ENCODE measurements around the gene ATP8B4.

ATP8B4 gene

DNA sequence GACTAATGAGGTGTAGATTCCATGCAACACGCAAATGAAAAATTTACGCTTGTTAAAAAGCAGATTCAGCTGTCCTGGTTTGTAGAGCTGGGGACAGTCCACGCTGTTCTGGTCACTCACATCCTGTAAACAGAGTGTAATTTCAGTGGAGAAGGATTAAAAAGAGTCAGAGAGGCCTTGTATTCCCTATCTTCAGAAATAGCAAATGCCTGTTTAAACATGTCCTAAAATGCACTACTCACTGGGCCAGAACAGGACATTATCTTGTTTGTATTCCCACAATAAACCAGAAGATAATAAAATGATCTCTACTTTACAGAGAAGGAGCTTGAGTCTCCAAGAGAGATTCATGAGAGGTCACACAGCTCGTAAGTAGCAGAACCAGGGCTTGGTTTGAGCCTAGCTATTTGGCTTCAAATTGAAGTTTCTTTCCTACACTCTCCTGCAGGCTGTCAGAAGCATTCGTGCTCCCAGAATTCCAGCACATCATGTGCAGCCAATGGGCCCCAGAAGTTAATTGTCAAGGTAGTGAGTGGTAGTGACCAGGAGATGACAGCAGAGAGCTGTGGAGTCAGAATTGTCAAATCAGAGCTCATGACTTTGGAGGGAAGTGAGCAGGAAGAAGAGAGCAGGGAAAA lies 242.5 kb downstream of the ATP8B4 start:
- peak; percentile 9 for DNase-seq (ENCODE audit: low read depth)
- H3K4me3 ChIP-seq (ENCODE audit: low read depth, low read length), result no peak overlapping the region
- TF ChIP-seq, protein P1, sequence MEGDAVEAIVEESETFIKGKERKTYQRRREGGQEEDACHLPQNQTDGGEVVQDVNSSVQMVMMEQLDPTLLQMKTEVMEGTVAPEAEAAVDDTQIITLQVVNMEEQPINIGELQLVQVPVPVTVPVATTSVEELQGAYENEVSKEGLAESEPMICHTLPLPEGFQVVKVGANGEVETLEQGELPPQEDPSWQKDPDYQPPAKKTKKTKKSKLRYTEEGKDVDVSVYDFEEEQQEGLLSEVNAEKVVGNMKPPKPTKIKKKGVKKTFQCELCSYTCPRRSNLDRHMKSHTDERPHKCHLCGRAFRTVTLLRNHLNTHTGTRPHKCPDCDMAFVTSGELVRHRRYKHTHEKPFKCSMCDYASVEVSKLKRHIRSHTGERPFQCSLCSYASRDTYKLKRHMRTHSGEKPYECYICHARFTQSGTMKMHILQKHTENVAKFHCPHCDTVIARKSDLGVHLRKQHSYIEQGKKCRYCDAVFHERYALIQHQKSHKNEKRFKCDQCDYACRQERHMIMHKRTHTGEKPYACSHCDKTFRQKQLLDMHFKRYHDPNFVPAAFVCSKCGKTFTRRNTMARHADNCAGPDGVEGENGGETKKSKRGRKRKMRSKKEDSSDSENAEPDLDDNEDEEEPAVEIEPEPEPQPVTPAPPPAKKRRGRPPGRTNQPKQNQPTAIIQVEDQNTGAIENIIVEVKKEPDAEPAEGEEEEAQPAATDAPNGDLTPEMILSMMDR (conservative IDR thresholded peaks at IDR 0.05; ENCODE audit: low read depth, low read length), result peak; percentile 40

DNA sequence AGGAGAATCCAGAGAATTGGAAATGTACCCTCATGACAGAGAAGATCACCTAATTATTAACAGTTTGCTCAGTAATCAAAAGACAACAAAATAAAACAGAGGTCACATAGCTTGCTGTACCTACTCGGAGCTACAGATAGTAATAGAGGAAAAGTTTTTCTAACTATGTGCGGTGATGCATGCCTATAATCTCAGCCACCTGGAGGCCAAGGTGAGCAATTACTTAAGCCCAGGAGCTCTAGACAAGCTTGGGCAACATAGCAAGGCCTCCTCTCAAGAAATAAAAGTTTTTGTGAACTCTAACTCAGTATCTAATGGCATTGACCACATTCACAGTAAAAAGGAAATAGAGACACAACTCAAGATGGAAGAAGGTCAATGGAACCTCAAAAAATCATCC lies 243.6 kb downstream of the ATP8B4 start:
- H3K4me3 ChIP-seq (ENCODE audit: low read depth, low read length), result no peak overlapping the region
- TF ChIP-seq, protein P1 (conservative IDR thresholded peaks at IDR 0.05; ENCODE audit: low read depth, low read length), result peak; percentile 21
- no peak for DNase-seq (ENCODE audit: low read depth)

- TF ChIP-seq, protein P1 (conservative IDR thresholded peaks at IDR 0.05; ENCODE audit: low read depth, low read length), result no peak
- no peak overlapping the region for H3K4me3 ChIP-seq (ENCODE audit: low read depth, low read length)
- DNase-seq (ENCODE audit: low read depth), result no peak
These were observed 248.6 kb downstream of the ATP8B4 start for GRCh38 chr15:49870472-49870871.

DNA sequence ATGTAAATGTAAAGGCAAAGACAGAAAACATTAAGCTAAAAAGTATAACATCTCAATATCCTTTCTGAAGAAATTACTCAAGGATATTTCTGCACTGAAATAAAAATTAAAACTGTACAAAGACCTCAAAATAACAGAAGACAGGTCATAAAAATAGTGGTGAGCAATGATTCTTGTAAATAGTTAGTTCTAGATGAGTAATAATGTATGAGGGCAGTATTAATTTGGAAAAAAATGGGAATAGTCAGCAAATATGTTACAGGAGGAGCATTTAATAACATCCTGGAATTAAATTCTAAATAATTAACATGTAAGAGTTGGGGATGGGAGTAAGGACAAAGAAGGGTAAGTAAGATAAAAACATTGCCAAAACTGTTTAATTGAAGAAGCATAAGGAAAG lies 250.7 kb downstream of the ATP8B4 start:
- TF ChIP-seq, protein P1 (conservative IDR thresholded peaks at IDR 0.05; ENCODE audit: low read depth, low read length), result no peak
- DNase-seq (ENCODE audit: low read depth), result no peak
- H3K4me3 ChIP-seq (ENCODE audit: low read depth, low read length), result no peak overlapping the region

GRCh38 chr15:49865925-49866757 lies 252.9 kb downstream of the ATP8B4 start:
- no peak for DNase-seq (ENCODE audit: low read depth)
- TF ChIP-seq, protein P1 (conservative IDR thresholded peaks at IDR 0.05; ENCODE audit: low read depth, low read length), result no peak
- H3K4me3 ChIP-seq (ENCODE audit: low read depth, low read length), result no peak overlapping the region

DNA sequence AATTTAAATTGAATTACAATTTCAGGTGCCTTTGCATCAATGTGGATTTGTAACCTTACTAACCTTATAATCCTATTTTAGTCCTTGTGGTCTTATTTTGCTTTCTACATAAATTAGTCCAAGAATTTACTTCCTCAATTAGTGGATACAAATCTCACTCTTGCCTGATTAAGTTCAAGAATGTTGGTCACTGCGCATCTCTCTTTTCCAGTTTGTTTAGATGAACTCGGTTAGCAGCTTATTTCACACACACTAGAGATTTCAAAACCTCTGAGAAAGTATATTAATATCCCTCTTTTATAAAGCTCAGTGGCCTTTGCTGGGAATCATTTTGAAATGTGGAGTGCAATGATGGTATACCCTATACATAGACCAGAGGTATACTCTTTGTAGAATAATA lies 254.8 kb downstream of the ATP8B4 start:
- TF ChIP-seq, protein P1 (conservative IDR thresholded peaks at IDR 0.05; ENCODE audit: low read depth, low read length), result no peak
- DNase-seq (ENCODE audit: low read depth), result no peak
- H3K4me3 ChIP-seq (ENCODE audit: low read depth, low read length), result no peak overlapping the region

All from choroid plexus epithelial cell (primary cell).